ENCODE data around the gene OXLD1. TPM values are rescaled to one million over a fixed set of nuclear protein-coding genes. Genes with fewer than 3 reads are reported as not detected.
A peak's percentile ranks its signal among the peaks of the same experiment; 100 is the strongest.

OXLD1 gene
- total and polyA plus RNA-seq, 8 donors, result 9.4 to 57.2 (median 16.4) TPM

- 84 to 88% methylated on average over 18 of the region's 18 CpGs for WGBS, 2 donors
- FAIRE-seq, result no peak
- H3K27me3 ChIP-seq, result no peaks in the 10 kb centered on the region
- no peaks in the 10 kb centered on the region for H3K9me3 ChIP-seq
- peaks cover 0 to 16% (median 7%) of the 10 kb centered on the region in 3 donors for H3K36me3 ChIP-seq
- H3K27ac ChIP-seq, result no peak overlapping the region
- TF ChIP-seq CTCF (IDR thresholded peaks at IDR 0.05), result no peak
- peaks cover 0 to 15% (median 6%) of the 10 kb centered on the region in 3 donors for H3K4me1 ChIP-seq
- ATAC-seq, result no peak
- DNase-seq, result no peak
- peak overlapping the region in 1 of 4 donors; percentile 80 for H3K4me3 ChIP-seq
- intact Hi-C loops (cut with DNase I), result no loop called here
Observed at GRCh38 chr17:81667754-81668153, 1.3 kb upstream of the OXLD1 start.

GRCh38 chr17:81666092-81666341, 388 bp downstream of the OXLD1 start:
- DNase-seq (no peak), ATAC-seq (peak; percentile 17 to 30 (median 28)), FAIRE-seq (no peak)
- peak overlapping the region; percentile 33 to 63 (median 62) for H3K27ac ChIP-seq
- H3K4me1 ChIP-seq, result peaks cover 0 to 15% (median 6%) of the 10 kb centered on the region in 3 donors
- intact Hi-C loops (cut with DNase I), result no loop called here
- 0 to 1% methylated on average over 15 to 16 of the region's 16 CpGs for WGBS, 2 donors
- TF ChIP-seq CTCF (IDR thresholded peaks at IDR 0.05), result no peak
- H3K9me3 ChIP-seq, result no peaks in the 10 kb centered on the region
- H3K4me3 ChIP-seq, result peak overlapping the region; percentile 80 to 99 (median 98)
- H3K36me3 ChIP-seq, result peaks cover 0 to under 1% (median 0%) of the 10 kb centered on the region in 3 donors
- H3K27me3 ChIP-seq, result no peaks in the 10 kb centered on the region

- TF ChIP-seq CTCF (IDR thresholded peaks at IDR 0.05), result no peak
- H3K36me3 ChIP-seq, result no peaks in the 10 kb centered on the region
- 62 to 63% methylated on average over 30 of the region's 30 CpGs for WGBS, 2 donors
- peak; percentile 3 to 33 (median 6) for ATAC-seq
- peak in 1 of 6 donors; percentile 39 for DNase-seq
- peak overlapping the region in 3 of 4 donors; percentile 33 to 63 (median 62) for H3K27ac ChIP-seq
- peaks cover 0 to 18% (median 6%) of the 10 kb centered on the region in 3 donors for H3K4me1 ChIP-seq
- H3K27me3 ChIP-seq, result no peaks in the 10 kb centered on the region
- peak overlapping the region; percentile 80 to 99 (median 98) for H3K4me3 ChIP-seq
- H3K9me3 ChIP-seq, result no peaks in the 10 kb centered on the region
- intact Hi-C loops (cut with DNase I), result no loop called here
- FAIRE-seq, result no peak
Observed at GRCh38 chr17:81665205-81666091, 957 bp downstream of the OXLD1 start.

- DNase-seq, result no peak
- no peak overlapping the region for H3K27ac ChIP-seq
- no peak for FAIRE-seq
- ATAC-seq, result no peak
- H3K4me1 ChIP-seq, result peaks cover 13 to 28% (median 15%) of the 10 kb centered on the region in 3 donors
- H3K36me3 ChIP-seq, result no peaks in the 10 kb centered on the region
- H3K9me3 ChIP-seq, result no peaks in the 10 kb centered on the region
- no peak for TF ChIP-seq CTCF (IDR thresholded peaks at IDR 0.05)
- no peak overlapping the region for H3K4me3 ChIP-seq
- intact Hi-C loops (cut with DNase I), result no loop called here
- no peaks in the 10 kb centered on the region for H3K27me3 ChIP-seq
- WGBS, 2 donors, result 73 to 94% methylated on average over 7 of the region's 7 CpGs
Observed at GRCh38 chr17:81664051-81664470, 2.3 kb downstream of the OXLD1 start.

- DNase-seq, result no peak
- Histone ChIP-seq H3K4me3 (no peak overlapping the region), H3K4me1 (peaks cover 13 to 26% (median 19%) of the 10 kb centered on the region in 3 donors), H3K27me3 (no peaks in the 10 kb centered on the region), H3K9me3 (no peaks in the 10 kb centered on the region), H3K27ac (no peak overlapping the region), H3K36me3 (no peaks in the 10 kb centered on the region)
- TF ChIP-seq CTCF (IDR thresholded peaks at IDR 0.05), result no peak
- FAIRE-seq, result no peak
- intact Hi-C loops (cut with DNase I), result no loop called here
- 90 to 93% methylated on average over 4 of the region's 4 CpGs for WGBS, 2 donors
- ATAC-seq, result no peak
Observed at GRCh38 chr17:81662002-81662401, 4.4 kb downstream of the OXLD1 start.

Data from pancreas (tissue), 10 donors.